Right ventricle myocardium superior (tissue), 1 donor: ENCODE measurements around the gene RALGDS. TPM values are rescaled to one million over a fixed set of nuclear protein-coding genes. Genes with fewer than 3 reads are reported as not detected.

ENCODE experiments used
- ATAC-seq: fragments of 200-7000 bp; cut with Tn5 transposase; one replicate; pipeline ENCODE4 v1.9.1; 2020; ENCODE audit warnings: mild to moderate bottlenecking; ENCODE audit not compliant: poor library complexity
- DNase-seq: peaks from one replicate; pipeline ENCODE4 v3.0.0-alpha.2; 2020
- intact Hi-C: fragments of 100-400 bp; cut with DNase I; formaldehyde crosslinking; loops from one replicate; pipeline ENCODE4 v1.11.2; 2022
- total RNA-seq: library from RNA; stranded (reverse); fragmentation: NEBNext Ultra II Directional; extraction: Animal tissue kit (Norgen Biotek cat#: 25700); gene quantifications from one replicate; pipeline ENCODE4 v1.2.1, GENCODE V29; 2021
- donor health status: DM: no; HTN: yes; CAD: no; lungs with severe emphysema.

The RALGDS gene
- total RNA-seq, 1 donor from 2014 or later: 33.1 TPM

GRCh38 chr9:133113163-133113948, 7.7 kb downstream of the RALGDS start:
- DNase-seq (peak; percentile 78), ATAC-seq (no peak)
- intact Hi-C loops: no loop called here

- intact Hi-C loops: no loop called here
- ATAC-seq (no peak), DNase-seq (peak; percentile 70)
Measured at GRCh38 chr9:133112663-133113026, 8.4 kb downstream of the RALGDS start.

- no peak for ATAC-seq
- DNase-seq: peak; percentile 42
- intact Hi-C loops: no loop called here
Measured at GRCh38 chr9:133111808-133112662, 9.0 kb downstream of the RALGDS start.

GRCh38 chr9:133109931-133110650, 10.9 kb downstream of the RALGDS start:
- ATAC-seq (no peak), DNase-seq (peak; percentile 20)
- intact Hi-C loops: no loop called here

- ATAC-seq (no peak), DNase-seq (peak; percentile 35)
- intact Hi-C loops: no loop called here
Measured at GRCh38 chr9:133108794-133109641, 12.0 kb downstream of the RALGDS start.

GRCh38 chr9:133107961-133108793, 12.9 kb downstream of the RALGDS start:
- intact Hi-C loops: no loop called here
- ATAC-seq (no peak), DNase-seq (peak; percentile 27)

- intact Hi-C loops: no loop called here
- DNase-seq: peak; percentile 19
- ATAC-seq: no peak
Measured at GRCh38 chr9:133107245-133107722, 13.8 kb downstream of the RALGDS start.

- intact Hi-C loops: no loop called here
- DNase-seq (peak; percentile 23), ATAC-seq (no peak)
Measured at GRCh38 chr9:133106511-133107244, 14.4 kb downstream of the RALGDS start.

GRCh38 chr9:133105461-133105770, 15.6 kb downstream of the RALGDS start:
- DNase-seq (peak; percentile 28), ATAC-seq (no peak)
- intact Hi-C loops: no loop called here

GRCh38 chr9:133104718-133105460, 16.2 kb downstream of the RALGDS start:
- intact Hi-C loops: no loop called here
- DNase-seq (peak; percentile 9), ATAC-seq (no peak)

GRCh38 chr9:133103987-133104505, 17.0 kb downstream of the RALGDS start:
- ATAC-seq (no peak), DNase-seq (peak; percentile 33)
- intact Hi-C loops: loop anchor here (2.0 kb wide), 1 partner anchor 41 kb away; no protein-coding TSS in a partner anchor

GRCh38 chr9:133103183-133103986, 17.7 kb downstream of the RALGDS start:
- peak; percentile 72 for ATAC-seq
- intact Hi-C loops: loop anchor here (2.0 kb wide), 1 partner anchor 41 kb away; no protein-coding TSS in a partner anchor
- DNase-seq: peak; percentile 82

- DNase-seq (no peak), ATAC-seq (no peak)
- intact Hi-C loops: loop anchor here (2.0 kb wide), 1 partner anchor 42 kb away; no protein-coding TSS in a partner anchor
Measured at GRCh38 chr9:133102190-133103021, 18.6 kb downstream of the RALGDS start.
